ENCODE measurements around the gene MAP7D1.

MAP7D1 gene

DNA sequence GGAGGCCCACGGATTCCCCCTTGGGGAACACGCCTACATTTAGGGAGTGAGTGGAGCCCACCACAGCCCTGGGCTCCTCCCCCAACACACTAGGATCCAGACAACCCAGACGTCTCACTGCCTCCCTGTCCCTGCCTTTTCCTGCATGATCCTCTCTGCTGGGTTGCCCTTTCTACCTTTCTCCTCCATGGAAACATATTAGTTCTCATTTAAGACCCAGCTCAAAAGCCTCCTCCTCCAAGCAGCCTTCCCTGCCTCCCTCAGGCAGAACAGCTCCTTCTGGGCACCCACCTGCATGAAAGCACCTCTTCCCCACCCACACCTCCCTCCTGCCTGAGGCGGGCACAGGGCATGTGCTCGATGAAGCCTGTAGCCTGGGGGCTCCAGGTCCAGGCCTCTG, 41.6 kb upstream of the MAP7D1 start:
- no peak overlapping the region for H3K27ac ChIP-seq
- TF ChIP-seq, protein P1, sequence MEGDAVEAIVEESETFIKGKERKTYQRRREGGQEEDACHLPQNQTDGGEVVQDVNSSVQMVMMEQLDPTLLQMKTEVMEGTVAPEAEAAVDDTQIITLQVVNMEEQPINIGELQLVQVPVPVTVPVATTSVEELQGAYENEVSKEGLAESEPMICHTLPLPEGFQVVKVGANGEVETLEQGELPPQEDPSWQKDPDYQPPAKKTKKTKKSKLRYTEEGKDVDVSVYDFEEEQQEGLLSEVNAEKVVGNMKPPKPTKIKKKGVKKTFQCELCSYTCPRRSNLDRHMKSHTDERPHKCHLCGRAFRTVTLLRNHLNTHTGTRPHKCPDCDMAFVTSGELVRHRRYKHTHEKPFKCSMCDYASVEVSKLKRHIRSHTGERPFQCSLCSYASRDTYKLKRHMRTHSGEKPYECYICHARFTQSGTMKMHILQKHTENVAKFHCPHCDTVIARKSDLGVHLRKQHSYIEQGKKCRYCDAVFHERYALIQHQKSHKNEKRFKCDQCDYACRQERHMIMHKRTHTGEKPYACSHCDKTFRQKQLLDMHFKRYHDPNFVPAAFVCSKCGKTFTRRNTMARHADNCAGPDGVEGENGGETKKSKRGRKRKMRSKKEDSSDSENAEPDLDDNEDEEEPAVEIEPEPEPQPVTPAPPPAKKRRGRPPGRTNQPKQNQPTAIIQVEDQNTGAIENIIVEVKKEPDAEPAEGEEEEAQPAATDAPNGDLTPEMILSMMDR (conservative IDR thresholded peaks at IDR 0.05), result no peak

DNA sequence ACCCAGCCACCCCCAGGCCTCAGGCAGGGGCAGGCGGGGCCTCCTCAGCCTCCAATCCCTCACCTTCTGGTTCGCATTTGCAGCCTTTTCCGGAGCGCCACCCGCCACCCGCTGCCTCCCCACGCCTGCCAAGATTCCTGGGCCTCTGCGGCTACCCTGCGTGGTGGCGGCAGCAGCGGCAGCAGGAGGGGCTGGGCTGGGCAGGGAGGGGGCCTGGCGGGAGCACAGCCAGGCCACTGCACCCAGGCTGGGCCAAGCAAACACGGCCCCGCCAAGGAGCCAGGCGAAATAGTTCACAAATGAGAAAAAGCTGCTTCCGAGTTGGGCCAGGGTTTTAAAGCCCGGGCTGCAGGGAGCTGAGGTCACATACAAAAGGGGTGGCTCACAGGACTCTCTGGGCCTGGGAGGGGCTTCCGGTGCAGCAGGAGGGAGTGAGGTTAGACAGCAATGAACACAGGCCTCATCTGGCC, 40.7 kb upstream of the MAP7D1 start:
- TF ChIP-seq, protein P1 (conservative IDR thresholded peaks at IDR 0.05), result no peak
- no peak overlapping the region for H3K27ac ChIP-seq

DNA sequence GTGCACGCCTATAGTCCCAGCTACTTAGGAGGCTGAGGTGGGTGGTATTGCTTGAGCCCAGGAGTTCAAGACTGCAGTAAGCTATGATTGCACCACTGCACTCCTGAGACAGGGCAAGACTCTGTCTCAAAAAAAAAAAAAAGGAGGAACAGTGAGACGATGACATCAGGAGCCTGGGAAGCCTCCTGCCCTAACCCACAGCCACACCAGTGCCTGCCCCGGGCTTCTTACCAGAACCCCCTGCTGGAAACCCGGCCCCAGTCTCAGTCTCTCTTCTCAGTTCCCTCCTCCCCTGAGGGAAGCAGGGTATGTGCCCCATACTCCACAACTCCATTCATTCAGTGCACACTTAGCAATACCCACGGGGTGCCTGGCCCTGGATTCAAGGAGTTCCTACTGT, 40.0 kb upstream of the MAP7D1 start:
- TF ChIP-seq, protein P1 (conservative IDR thresholded peaks at IDR 0.05), result no peak

DNA sequence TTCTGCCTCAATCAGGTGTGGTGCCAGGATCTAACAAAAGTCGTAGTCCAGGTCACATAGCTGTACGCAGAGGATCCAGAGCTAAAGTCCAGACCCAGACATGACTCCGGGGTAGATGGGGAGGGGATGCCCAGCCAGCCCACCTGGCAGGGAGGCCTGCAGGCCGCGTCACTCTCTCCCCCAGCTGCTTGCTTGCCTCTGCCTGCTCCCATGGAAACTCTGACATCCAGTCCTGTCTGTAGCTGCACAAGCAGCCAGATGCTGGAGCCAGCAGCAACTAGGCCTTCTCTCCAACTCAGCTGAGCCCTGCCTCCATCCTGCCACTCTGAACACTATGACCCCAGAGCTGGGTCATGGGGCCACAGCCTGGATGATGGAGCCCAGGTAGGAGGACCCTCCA, 39.1 kb upstream of the MAP7D1 start:
- TF ChIP-seq, protein P1 (conservative IDR thresholded peaks at IDR 0.05), result no peak
- H3K27ac ChIP-seq, result no peak overlapping the region

More for the DNA sequence above, 40.0 kb upstream of the MAP7D1 start:
- no peak overlapping the region for H3K27ac ChIP-seq

DNA sequence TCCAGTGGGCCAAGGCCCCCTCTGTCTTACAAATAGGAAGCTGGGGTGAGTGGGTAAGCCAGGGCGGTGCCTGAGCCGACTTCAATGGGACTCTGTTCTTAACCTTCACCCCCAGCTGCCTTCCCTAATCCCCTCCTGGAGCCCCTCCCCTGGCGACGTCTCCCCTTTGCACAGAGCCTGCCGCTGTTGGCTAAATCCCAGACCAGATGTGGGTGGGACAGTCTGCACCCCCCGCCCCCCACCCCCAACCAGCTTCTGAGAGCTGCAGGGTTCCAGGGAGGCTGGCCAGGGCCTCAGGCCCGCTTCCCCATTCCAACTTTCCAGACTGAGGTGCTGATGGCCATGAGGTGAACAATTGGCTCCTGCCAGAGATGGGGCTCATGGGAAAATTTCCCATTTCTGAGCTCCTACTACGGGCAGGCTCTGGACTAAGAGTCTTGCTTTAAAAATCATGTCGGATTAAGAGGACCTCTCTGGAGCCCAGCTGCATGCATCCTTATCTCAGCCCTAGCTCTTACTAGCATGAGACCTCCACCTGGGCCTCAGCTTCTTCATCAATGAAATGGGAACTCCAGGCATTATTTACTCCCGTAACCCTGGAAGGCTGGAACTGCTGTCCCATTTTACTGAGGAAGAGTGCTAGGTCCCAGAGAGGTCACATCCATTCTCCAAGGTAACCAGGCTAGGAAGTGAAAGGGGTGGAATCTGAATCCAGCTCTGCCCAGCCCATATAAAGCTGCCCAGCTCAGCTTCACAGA, 37.3 kb upstream of the MAP7D1 start:
- H3K27ac ChIP-seq, result no peak overlapping the region
- TF ChIP-seq, protein P1 (conservative IDR thresholded peaks at IDR 0.05), result no peak

DNA sequence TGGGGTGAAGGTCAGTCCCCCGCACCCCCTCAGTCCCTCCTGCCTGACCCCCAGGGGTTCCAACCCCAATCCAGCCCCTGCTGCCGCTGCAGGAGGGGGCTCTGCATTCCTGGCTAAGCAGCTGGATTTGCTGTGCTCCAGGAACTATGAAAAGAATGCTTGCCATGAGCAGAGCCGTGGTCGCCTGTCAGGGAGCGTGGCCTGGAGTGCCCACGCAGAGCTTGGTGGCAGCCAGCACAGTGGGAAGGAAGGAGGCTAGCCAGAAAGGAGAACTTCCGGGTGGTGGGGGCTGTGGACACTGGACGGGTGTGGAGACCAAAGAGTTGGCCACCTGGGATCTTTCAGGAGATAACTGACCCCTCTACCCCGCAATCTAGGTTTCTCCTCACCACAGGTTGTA, 36.5 kb upstream of the MAP7D1 start:
- TF ChIP-seq, protein P1 (conservative IDR thresholded peaks at IDR 0.05), result no peak
- H3K27ac ChIP-seq, result no peak overlapping the region

DNA sequence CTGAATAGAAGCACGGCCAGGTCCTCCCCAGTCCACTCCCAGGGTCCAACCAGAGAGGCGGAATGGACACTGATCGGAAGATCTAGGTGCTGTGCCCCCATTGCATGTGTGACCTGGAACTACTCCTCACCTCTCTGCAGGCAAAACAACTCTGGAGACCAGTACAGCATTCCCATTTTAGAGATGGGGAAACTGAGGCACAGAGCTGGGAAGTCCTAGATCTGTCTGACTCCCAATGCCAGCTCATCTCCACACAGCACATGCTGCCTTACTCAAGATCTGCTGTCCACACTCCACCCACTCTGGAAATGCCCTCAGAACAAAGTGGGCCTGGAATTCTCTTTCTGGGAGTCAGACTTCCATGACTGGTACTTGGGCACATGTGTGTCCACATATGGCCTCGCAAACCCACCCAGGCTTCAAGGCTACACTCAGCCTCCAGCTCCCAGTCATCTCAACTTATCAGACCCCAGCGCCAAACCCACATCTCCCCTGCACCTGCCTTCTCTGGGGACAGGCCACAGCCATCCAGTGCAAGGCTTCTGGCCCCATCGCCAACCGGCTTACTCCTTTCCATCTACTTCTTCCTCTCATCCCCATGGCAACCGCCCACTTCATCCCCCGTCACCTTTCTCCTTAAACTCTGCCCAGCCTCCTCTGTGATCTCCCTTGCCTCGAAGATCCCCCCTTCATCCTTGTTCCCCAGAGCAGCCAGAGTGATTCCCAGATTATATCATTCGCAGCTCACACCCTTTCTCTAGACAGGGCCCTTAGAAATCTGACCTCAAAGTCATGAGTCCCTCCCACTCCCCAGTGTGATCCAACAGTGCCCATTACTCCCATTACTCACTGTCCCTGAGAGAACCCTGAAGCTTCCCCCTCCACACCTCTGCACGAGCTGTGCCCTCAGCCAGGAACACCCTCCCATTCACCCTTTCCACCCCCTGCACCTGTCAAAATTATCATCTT, 33.6 kb upstream of the MAP7D1 start:
- no peak overlapping the region for H3K27ac ChIP-seq
- TF ChIP-seq, protein P1 (conservative IDR thresholded peaks at IDR 0.05), result no peak
